ENCODE results near the gene ACADVL. TPM values are rescaled to one million over a fixed set of nuclear protein-coding genes. Genes with fewer than 3 reads are reported as not detected.

The ACADVL gene
- total RNA-seq, 1 donor from 2014 or later = 321 TPM

- no peak for DNase-seq (ENCODE audit: low spot score)
- intact Hi-C loops (cut with DNase I) = no loop called here
- no peak for ATAC-seq
These were observed 7.3 kb downstream of the ACADVL start for GRCh38 chr17:7226721-7227710.

DNA sequence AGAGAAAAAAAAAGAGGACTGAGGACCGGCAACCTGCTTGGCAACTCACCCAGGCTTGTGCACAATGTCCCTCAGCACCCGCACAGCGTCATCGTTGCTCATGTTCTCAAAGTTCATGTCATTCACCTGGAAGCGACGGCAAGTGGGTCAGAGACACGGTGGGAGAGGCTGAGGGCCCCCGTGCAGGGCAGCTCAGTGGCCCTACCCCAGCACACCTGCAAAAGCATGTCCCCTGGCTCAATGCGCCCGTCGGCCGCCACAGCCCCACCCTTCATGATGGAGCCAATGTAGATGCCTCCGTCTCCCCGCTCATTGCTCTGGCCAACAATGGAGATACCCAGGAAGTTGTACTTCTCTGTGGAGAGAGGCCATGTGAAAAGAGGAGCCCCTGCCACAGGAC, 9.2 kb downstream of the ACADVL start:
- no peak for DNase-seq (ENCODE audit: low spot score)
- ATAC-seq = no peak
- intact Hi-C loops (cut with DNase I) = no loop called here

DNA sequence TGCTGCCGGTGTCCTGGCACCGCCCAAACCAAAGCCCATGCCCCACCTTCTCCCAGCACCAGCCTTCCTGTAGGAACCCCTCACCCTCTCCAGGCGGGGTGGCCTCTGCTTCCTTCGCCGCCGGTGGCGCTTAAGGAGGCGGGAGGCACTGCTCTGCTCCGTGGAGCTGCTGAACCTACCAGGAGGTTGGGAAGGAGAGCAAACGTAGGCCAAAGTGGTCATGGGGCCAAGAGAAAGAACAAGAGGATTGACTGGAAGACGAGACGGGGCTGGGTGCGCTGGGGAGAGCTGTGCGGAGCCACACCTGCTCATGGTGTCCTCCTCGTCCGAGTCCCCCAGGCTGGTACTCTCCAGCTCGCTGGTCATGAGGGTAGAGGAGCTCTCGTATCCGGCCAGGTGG, 9.8 kb downstream of the ACADVL start:
- DNase-seq (ENCODE audit: low spot score) (no peak), ATAC-seq (no peak)
- intact Hi-C loops (cut with DNase I) = no loop called here

DNA sequence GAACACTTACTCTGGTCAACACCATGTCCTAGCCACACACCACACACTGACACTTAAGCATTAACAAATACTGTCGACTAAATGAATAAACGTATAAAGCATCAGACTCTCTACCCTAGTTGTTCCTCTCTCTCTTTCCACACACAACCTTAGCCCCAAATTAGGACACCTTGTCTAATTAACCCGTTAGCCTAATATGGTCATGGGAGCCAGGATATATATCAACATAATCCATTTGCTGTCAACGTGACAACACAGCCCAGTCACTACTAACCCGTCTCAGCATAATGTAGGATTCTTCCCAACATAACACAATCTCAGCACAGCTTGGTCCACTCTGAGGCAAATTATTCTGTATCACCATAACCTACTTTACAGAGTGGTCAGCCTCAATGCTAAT, 12.4 kb downstream of the ACADVL start:
- intact Hi-C loops (cut with DNase I) = no loop called here
- DNase-seq (ENCODE audit: low spot score) (no peak), ATAC-seq (no peak)

DNA sequence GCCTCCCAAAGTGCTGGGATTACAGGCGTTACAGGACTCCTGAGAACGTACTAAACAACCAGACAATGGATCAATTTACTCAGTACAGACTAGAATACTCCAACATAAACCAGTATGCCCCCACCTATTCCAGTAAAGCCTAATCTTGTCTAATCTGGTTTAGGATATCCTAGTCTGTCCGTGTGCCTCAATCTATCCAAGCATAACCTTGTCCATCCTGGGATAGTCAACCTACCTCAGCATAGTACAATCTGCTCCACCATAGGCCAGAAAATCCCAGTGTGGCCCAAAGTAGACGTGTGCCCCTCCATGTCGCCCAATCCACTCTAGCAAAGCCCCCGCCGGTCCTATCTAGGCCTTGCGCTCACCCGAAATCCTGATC, 14.0 kb downstream of the ACADVL start:
- intact Hi-C loops (cut with DNase I) = no loop called here
- DNase-seq (ENCODE audit: low spot score) = no peak
- ATAC-seq = no peak

DNA sequence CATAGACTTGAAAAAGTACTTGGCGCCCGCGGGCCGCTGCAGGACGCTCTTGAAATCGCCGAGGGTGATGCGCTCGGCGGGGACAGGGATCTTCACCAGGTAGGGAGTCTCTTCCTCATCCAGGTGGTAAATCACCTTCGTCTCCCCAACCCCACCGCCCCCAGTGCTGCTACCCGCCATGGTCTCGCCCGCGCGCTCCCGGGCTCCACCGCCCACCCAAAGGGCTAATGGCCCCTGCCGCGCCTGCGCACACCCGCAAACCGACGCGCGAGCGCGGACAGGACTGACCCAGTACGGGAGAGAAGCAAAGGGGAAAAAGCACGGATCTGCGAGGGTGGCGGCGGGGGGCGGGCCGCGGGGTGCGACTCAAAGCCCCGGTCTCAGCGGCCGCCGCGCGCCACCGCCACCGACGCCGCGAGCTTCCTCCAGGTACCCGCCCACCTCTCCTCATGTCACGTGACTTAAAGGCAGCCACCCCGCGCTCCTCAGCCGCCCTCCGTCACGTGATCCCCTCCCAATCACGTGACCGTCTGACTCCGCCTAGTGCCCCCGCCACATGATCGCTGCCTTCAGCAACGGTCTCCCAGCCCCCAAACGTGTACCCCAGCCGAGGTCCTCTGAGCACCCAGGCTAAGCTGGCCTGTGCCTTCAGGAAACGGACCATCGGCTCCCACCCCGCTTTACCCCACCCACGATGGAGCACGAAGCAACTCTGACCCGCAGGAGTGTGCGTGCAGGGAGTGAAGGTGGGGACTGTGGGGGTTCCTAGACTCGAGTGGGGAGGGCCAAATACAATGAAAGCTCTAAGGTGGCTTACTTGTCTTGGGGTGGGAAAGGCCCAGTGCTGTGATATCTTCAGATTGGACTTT, 14.6 kb downstream of the ACADVL start, which contains the start of gene DVL2:
Gene DVL2, minus strand, starts transcription at position 435 of the 869 bp plus-strand sequence. Its CDS starts 255 bp downstream, at position 180.
- DNase-seq (ENCODE audit: low spot score) = peak; percentile 99
- peak; percentile 67 for ATAC-seq
- intact Hi-C loops (cut with DNase I) = no loop called here

DNA sequence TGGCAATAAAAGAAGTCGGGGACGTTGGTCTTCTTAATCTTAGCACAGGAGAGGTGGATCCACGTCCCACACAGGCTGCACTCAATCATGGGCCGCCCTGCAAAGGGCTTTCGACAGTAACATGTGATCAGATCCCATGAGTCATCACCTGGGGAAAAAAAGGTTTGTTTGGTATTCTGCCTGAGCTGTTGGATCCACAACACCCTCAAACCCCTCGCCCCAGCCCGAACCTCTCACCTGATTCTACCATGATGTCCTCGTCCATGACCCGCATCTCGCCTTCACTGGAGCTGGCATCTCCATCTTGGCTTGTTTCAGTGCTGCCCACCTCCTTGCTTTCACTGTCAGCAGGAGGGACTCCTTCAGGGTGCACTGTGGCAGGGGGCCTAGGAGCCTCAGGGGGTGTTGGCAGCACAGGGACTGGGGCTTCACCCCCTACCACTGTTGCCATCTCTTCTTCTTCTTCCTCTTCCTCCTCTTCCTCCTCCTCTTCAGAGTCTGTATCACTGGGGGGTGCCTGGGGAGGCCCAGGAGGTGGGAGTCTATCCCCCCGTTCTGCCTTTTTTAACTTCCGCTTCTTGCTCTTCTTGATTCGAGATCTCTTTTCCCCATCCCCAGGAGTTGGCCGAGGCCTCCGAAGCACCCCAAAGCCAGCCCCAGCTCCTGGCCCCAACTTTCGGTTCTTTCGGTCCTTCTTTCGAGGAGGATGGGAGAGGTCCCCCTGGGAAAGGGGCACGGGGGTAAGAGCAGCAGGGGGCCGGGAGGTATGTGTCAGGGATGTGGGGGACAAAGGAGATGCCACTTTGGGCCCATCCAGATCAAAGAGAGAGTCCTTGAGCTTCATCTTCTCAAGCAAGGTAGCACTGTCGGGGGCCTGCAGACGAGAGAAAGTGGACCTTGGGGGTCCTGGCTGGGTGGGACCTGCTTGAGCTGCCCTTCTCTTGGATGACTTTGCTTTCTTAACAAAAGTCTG, 16.2 kb downstream of the ACADVL start:
- DNase-seq (ENCODE audit: low spot score) = no peak
- intact Hi-C loops (cut with DNase I) = no loop called here
- no peak for ATAC-seq

DNA sequence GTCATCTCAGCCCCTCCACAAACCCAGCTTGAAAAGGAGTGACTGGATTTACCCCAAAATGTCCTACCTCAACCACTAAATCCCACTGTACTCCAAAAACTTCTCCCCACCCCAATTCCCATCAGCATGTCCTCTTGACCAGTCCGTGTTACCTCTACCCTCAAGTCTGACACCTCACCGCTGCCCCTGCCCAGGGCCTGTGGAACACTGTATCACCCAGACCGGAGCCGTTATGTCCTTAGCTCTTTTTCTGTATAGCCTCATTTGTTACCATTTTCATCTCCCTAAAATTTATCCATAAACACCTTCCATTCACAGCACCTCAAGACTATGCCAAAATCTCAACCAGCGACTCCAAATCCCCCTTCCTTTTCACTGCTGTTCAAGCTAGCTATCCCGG, 17.1 kb downstream of the ACADVL start:
- DNase-seq (ENCODE audit: low spot score) (no peak), ATAC-seq (no peak)
- intact Hi-C loops (cut with DNase I) = no loop called here

GRCh38 chr17:7237266-7237760, 17.6 kb downstream of the ACADVL start:
- ATAC-seq (no peak), DNase-seq (ENCODE audit: low spot score) (no peak)
- intact Hi-C loops (cut with DNase I) = no loop called here

GRCh38 chr17:7237761-7238419, 18.2 kb downstream of the ACADVL start:
- ATAC-seq (peak; percentile 1), DNase-seq (ENCODE audit: low spot score) (peak; percentile 93)
- intact Hi-C loops (cut with DNase I) = no loop called here

- ATAC-seq = no peak
- no peak for DNase-seq (ENCODE audit: low spot score)
- intact Hi-C loops (cut with DNase I) = no loop called here
These were observed 18.8 kb downstream of the ACADVL start for GRCh38 chr17:7238420-7239090.

GRCh38 chr17:7239091-7240027, 19.6 kb downstream of the ACADVL start, which contains the start of gene PHF23:
TSS of gene PHF23 (minus strand) at chr17:7239457. CDS start at chr17:7239279, 178 bp downstream.
- DNase-seq (ENCODE audit: low spot score) (peak; percentile 100), ATAC-seq (peak; percentile 87)
- intact Hi-C loops (cut with DNase I) = no loop called here

- ATAC-seq (no peak), DNase-seq (ENCODE audit: low spot score) (no peak)
- intact Hi-C loops (cut with DNase I) = no loop called here
These were observed 20.6 kb downstream of the ACADVL start for GRCh38 chr17:7240375-7240774.

- DNase-seq (ENCODE audit: low spot score) (no peak), ATAC-seq (no peak)
- intact Hi-C loops (cut with DNase I) = no loop called here
These were observed 21.5 kb downstream of the ACADVL start for GRCh38 chr17:7241090-7241733.

- intact Hi-C loops (cut with DNase I) = no loop called here
- ATAC-seq (peak; percentile 67), DNase-seq (ENCODE audit: low spot score) (peak; percentile 99)
These were observed 22.3 kb downstream of the ACADVL start, which contains the start of gene GABARAP for GRCh38 chr17:7241783-7242716. TSS of gene GABARAP (minus strand) at chr17:7242449. CDS start at chr17:7242330, 119 bp downstream.

Measured in sciatic nerve (tissue), 2 donors.